Thyroid gland (tissue), 4 donors: ENCODE results near the gene TRMT13.

Experiments used
- CTCF ChIP-seq, 6 experiments: fragments of 200-600 bp in 3 of 6; fragments of 450-650 bp in 3 of 6; sonication (generic) in 3 of 6; IDR thresholded peaks; one replicate each; pipeline ENCODE4 v1.5.1; 2016 to 2019; ENCODE audit warnings: antibody characterized with exemption in 6 of 6, mild to moderate bottlenecking in 2 of 6, inconsistent platforms in 1 of 6, moderate library complexity in 1 of 6
- POLR2A ChIP-seq, 2 donors: fragments of 450-650 bp; IDR thresholded peaks; one replicate each; pipeline ENCODE4 v1.6.1; 2017; ENCODE audit warnings: antibody characterized with exemption in 2 of 2, mild to moderate bottlenecking in 2 of 2, moderate library complexity in 1 of 2

- TF ChIP-seq POLR2A (IDR thresholded peaks at IDR 0.05) (no peak), CTCF (IDR thresholded peaks at IDR 0.05) (no peak)
These were observed 35.1 kb downstream of the TRMT13 start for GRCh38 chr1:100168051-100168450.
